Lung (tissue), 12 donors: Measurements from ENCODE around the gene CTXN1. TPM values are rescaled to one million over a fixed set of nuclear protein-coding genes. Genes with fewer than 3 reads are reported as not detected.
"Not testable (repeated sequence)": the region's sequence is repeated elsewhere in the genome, so short reads cannot be mapped to it uniquely, and the experiment has no call there.

Experiments
- ATAC-seq: fragments of 200-7000 bp; cut with Tn5 transposase; one replicate; pipeline ENCODE4 v1.9.1; 2020; ENCODE audit warnings: moderate number of reproducible peaks; ENCODE audit not compliant: insufficient read depth, low FRiP score
- DNase-seq, 3 donors: peaks; one replicate each; pipeline ENCODE4 v3.0.0-alpha.2; 2013 to 2017
- H3K27ac ChIP-seq, 2 donors: one replicate each; pipeline ENCODE4 v1.5.1; 2013; ENCODE audit warnings: mild to moderate bottlenecking in 2 of 2, moderate library complexity in 2 of 2, control low read depth in 1 of 2, inconsistent platforms in 1 of 2, low read depth in 1 of 2, low read length in 1 of 2
- H3K27me3 ChIP-seq, 3 donors: one replicate each; pipeline ENCODE4 v1.5.1; 2013; ENCODE audit warnings: low read length in 2 of 3; ENCODE audit not compliant: control insufficient read depth in 3 of 3, insufficient read depth in 3 of 3
- H3K36me3 ChIP-seq, 4 donors: one replicate each; pipeline ENCODE4 v1.5.1; 2013; ENCODE audit warnings: low read length in 4 of 4, mild to moderate bottlenecking in 1 of 4, moderate library complexity in 1 of 4; ENCODE audit not compliant: control insufficient read depth in 4 of 4, insufficient read depth in 4 of 4
- H3K4me1 ChIP-seq, 5 donors: one replicate each; pipeline ENCODE4 v1.5.1; 2013; ENCODE audit warnings: low read length in 5 of 5, mild to moderate bottlenecking in 2 of 5, moderate library complexity in 1 of 5; ENCODE audit not compliant: control insufficient read depth in 5 of 5, insufficient read depth in 5 of 5
- H3K4me3 ChIP-seq: one replicate; pipeline ENCODE4 v1.5.1; 2013; ENCODE audit warnings: mild to moderate bottlenecking, control low read depth, moderate library complexity
- H3K9ac ChIP-seq, 2 donors: one replicate each; pipeline ENCODE4 v1.5.1; 2013; ENCODE audit warnings: low read length in 2 of 2, control low read depth in 1 of 2; ENCODE audit not compliant: insufficient read depth in 1 of 2
- H3K9me3 ChIP-seq, 4 donors: one replicate each; pipeline ENCODE4 v1.5.1; 2013; ENCODE audit warnings: low read length in 3 of 4, mild to moderate bottlenecking in 1 of 4, moderate library complexity in 1 of 4; ENCODE audit not compliant: control insufficient read depth in 4 of 4, insufficient read depth in 3 of 4
- WGBS, 2 donors: extraction: QIAGEN DNeasy Blood & Tissue Kit; methylation state at CpG; one replicate each; pipeline ENCODE4 v1.1.7; 2013; 5-methylcytosine and 5-hydroxymethylcytosine counted together
- polyA plus RNA-seq, 2 donors: library from polyadenylated mRNA; stranded (reverse); fragments of 200-250 nt; gene quantifications; one replicate each; pipeline ENCODE4 v1.2.1, GENCODE V29; 2013
- total RNA-seq, 2 donors: library from RNA; depleted of rRNA in 1 of 2; stranded (reverse); fragments of >200 nt in 1 of 2; gene quantifications; one replicate each; pipeline ENCODE4 v1.2.1, GENCODE V29; 2014 to 2021
- TF ChIP-seq, protein P1 (sequence below): IDR thresholded peaks from 2 replicates; pipeline ENCODE4 v1.5.1; 2012; ENCODE audit warnings: mild to moderate bottlenecking; ENCODE audit errors: control extremely low read depth, extremely low read depth
- donor health status: control.
- donor health status: control.
- donor health status: Bipolar disorder and iron deficiency.
- donor health status: healthy.
- donor health status: DM: yes; HTN: yes; CAD: no.

Gene CTXN1
- total and polyA plus RNA-seq, 4 donors, result 4.3 to 25.9 (median 6.9) TPM

DNA sequence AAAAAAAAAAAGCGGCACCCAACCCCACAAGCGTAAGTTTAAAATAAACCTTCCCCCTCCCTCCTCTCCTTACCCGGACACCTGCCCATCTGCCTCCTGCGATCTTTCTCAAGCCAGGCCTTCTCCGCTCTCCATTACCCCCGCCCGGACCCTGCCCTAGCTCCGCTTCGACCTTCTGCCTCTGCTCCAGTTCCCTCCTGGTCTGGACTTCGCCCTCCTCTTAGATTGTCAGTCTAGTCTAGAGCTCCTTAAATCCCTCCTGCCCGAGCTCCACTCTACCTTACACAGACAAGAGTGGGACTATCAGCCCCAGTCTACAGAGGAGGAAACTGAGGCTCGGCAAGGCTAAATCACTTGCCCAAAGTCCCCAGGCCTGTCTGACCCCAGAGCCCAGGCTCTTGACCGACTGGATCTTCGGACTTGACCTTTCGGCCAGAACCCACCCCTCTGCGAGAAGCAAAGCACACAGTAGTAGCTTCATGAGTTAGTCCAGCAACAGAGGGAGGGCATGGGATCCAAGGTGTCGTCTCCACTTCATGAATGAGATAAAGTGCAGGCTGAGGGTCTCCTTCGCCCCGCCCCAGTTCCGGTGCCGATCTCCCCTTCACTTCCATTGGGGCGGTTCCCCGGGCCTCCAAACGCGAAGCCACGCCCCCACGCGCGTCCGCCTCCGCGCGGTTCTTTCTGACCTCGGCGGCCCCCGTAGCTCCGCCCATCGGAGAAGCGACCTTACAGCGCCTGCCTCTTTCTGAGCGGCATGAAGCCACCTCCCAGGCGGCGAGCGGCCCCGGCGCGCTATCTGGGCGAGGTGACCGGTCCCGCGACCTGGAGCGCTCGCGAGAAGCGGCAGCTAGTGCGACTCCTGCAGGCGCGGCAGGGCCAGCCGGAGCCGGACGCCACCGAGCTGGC, 6.1 kb downstream of the CTXN1 start, which contains the start of gene SNAPC2:
Gene SNAPC2 (plus strand): TSS at position 729 of the 909 bp plus-strand sequence. CDS start 29 bp downstream, at position 758.
- WGBS, 2 donors, result 6 to 8% methylated on average over 61 to 62 of the region's 62 CpGs
- Histone ChIP-seq H3K27ac (peak within 1 kb of the TSS; percentile 89 to 95), H3K4me1 (peaks cover 0 to 33% (median 16%) of the 10 kb centered on the region in 5 donors), H3K27me3 (peaks cover 0 to 40% (median 24%) of the 10 kb centered on the region in 3 donors), H3K4me3 (peak within 1 kb of the TSS; percentile 68), H3K9me3 (no peaks in the 10 kb centered on the region), H3K36me3 (peaks cover 0 to 15% (median 8%) of the 10 kb centered on the region in 4 donors), H3K9ac (peak within 1 kb of the TSS in 1 of 2 donors; percentile 53)
- DNase-seq (peak; percentile 94 to 97 (median 97)), ATAC-seq (peak; percentile 85)
- TF ChIP-seq, protein P1, sequence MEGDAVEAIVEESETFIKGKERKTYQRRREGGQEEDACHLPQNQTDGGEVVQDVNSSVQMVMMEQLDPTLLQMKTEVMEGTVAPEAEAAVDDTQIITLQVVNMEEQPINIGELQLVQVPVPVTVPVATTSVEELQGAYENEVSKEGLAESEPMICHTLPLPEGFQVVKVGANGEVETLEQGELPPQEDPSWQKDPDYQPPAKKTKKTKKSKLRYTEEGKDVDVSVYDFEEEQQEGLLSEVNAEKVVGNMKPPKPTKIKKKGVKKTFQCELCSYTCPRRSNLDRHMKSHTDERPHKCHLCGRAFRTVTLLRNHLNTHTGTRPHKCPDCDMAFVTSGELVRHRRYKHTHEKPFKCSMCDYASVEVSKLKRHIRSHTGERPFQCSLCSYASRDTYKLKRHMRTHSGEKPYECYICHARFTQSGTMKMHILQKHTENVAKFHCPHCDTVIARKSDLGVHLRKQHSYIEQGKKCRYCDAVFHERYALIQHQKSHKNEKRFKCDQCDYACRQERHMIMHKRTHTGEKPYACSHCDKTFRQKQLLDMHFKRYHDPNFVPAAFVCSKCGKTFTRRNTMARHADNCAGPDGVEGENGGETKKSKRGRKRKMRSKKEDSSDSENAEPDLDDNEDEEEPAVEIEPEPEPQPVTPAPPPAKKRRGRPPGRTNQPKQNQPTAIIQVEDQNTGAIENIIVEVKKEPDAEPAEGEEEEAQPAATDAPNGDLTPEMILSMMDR, result no peak

DNA sequence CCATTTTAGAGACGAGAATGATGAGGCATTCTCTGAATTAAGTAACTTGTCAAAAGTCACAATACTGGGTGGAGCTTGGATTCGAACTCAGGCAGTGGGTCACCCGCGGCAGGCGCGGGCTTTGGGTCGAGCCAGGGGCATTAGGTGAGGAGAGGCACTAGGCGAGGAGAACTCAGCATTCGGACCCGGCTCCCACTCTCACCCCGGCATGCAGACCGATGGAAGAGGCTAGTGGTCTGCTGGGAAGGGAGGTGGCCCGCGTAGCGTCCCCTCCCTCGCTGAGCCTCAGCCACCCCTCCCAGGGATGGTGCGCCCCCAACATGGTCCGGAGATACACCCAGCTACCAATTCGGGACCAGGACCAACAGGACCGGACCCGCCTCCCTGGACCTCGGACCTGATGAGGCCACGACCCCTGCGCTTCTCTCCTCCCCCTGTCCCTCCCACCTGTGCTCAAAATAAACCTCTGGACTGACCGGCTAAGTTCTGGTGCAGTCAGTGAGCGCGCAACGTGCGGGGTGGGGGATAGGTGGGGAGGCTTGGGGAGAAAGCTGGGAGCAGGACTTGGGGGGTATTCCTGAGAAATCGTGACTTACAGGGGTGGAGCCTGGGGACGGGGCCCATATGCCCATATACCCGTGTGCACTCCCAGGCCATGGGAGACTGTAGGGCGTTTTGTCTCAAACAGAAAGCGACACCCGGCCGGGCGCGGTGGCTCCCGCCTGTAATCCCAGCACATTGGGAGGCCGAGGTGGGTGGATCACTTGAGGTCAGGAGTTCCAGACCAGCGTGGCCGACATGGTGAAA, 7.1 kb downstream of the CTXN1 start:
- Histone ChIP-seq H3K36me3 (peaks cover 0 to 15% (median 8%) of the 10 kb centered on the region in 4 donors), H3K9ac (no peak overlapping the region), H3K4me1 (peaks cover 0 to 33% (median 12%) of the 10 kb centered on the region in 5 donors), H3K4me3 (no peak overlapping the region), H3K27me3 (peaks cover 0 to 44% (median 28%) of the 10 kb centered on the region in 3 donors), H3K9me3 (peaks cover 0 to 4% (median 0%) of the 10 kb centered on the region in 4 donors), H3K27ac (no peak overlapping the region)
- ATAC-seq, result no peak
- TF ChIP-seq, protein P1, result no peak
- 38 to 50% methylated on average over 42 of the region's 42 CpGs for WGBS, 2 donors
- DNase-seq, result no peak

DNA sequence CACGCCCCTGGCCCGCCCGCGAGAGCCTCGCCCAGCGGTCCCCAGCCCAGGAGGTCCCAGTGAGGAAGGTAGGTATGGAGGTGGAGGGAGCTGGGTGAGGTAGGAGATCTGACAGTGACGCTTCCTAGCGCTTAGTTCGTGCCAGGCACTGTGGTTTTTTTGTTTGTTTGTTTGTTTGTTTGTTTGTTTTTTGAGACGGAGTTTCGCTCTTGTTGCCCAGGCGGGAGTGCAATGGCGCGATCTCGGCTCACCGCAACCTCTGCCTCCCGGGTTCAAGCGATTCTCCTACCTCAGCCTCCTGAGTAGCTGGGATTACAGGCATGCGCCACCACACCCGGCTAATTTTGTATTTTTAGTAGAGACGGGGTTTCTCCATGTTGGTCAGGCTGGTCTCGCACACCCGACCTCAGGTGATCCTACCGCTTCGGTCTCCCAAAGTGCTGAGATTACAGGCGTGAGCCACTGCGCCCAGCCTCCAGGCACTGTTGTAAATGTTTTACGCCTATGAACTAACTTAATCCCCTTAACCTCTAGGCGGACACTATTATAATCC, 7.8 kb downstream of the CTXN1 start:
- DNase-seq, ATAC-seq, H3K9ac ChIP-seq, H3K4me3 ChIP-seq, H3K9me3 ChIP-seq: not testable (repeated sequence)
- 27 to 29% methylated on average over 27 to 29 of the region's 29 CpGs for WGBS, 2 donors
- Histone ChIP-seq H3K27me3 (peaks cover 0 to 44% (median 28%) of the 10 kb centered on the region in 3 donors), H3K36me3 (peaks cover 0 to 15% (median 8%) of the 10 kb centered on the region in 4 donors), H3K27ac (peak overlapping the region in 1 of 2 donors; percentile 47), H3K4me1 (peaks cover 0 to 33% (median 12%) of the 10 kb centered on the region in 5 donors)
